Measurements from ENCODE around the gene CD7. TPM values are rescaled to one million over a fixed set of nuclear protein-coding genes. Genes with fewer than 3 reads are reported as not detected.

Gene CD7
- total RNA-seq, 4 donors from 2014 or later, result 0.45 to 3.0 (median 2.5) TPM; not detected in 1

DNA sequence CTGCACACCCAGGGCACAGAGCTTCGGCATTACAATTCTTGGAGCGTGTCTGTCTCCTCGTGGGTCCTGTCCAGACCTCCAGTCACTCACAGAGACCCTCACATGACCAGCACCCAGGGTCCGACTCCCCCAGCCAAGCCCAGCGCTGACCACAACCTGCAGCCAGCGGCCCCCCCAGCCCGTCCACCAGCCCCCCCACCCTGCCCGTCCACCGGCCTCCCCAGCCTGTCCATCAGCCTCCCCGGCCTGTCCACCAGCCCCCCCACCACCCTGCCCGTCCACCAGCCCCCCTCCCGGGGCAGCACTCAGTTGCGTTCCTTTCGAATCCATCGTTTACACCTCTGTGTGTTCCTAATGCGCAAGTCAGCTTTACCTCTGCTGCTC lies 10.3 kb upstream of the CD7 start:
- Histone ChIP-seq H3K36me3 (no peaks in the 10 kb centered on the region), H3K4me3 (replicated peaks in 1 of 3) (no peak overlapping the region), H3K4me1 (peaks cover 6 to 13% of the 10 kb centered on the region in 2 donors), H3K27me3 (no peaks in the 10 kb centered on the region), H3K9me3 (no peaks in the 10 kb centered on the region), H3K27ac (no peak overlapping the region)
- no peak for DNase-seq
- TF ChIP-seq, protein P1, sequence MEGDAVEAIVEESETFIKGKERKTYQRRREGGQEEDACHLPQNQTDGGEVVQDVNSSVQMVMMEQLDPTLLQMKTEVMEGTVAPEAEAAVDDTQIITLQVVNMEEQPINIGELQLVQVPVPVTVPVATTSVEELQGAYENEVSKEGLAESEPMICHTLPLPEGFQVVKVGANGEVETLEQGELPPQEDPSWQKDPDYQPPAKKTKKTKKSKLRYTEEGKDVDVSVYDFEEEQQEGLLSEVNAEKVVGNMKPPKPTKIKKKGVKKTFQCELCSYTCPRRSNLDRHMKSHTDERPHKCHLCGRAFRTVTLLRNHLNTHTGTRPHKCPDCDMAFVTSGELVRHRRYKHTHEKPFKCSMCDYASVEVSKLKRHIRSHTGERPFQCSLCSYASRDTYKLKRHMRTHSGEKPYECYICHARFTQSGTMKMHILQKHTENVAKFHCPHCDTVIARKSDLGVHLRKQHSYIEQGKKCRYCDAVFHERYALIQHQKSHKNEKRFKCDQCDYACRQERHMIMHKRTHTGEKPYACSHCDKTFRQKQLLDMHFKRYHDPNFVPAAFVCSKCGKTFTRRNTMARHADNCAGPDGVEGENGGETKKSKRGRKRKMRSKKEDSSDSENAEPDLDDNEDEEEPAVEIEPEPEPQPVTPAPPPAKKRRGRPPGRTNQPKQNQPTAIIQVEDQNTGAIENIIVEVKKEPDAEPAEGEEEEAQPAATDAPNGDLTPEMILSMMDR (IDR thresholded peaks at IDR 0.05), result no peak
- TF ChIP-seq POLR2A (IDR thresholded peaks at IDR 0.05), result no peak
- WGBS, 2 donors, result 78% methylated on average over 14 to 16 of the region's 16 CpGs
- intact Hi-C loops (cut with DNase I), result no loop called here

DNA sequence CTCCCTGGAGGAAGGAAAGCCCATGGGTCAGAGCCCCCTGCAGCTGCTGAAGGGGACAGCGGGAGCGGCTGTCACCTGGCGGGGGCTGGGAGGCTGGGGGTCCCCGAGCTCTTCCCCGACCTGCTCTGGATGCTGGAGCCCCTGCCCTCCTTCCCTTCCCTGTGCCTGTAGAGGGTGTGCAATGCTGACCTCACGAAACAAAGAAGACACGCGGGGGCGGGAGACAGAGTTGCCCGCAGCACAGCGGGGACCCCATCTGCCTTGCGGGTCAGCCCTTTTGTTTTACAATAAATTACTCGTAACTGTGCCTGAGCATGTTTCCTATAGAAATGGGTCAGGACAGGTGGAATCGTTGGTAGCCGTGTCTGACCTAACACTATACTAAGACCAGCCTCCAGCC lies 9.9 kb upstream of the CD7 start:
- 81 to 83% methylated on average over 8 to 15 of the region's 15 CpGs for WGBS, 2 donors

DNA sequence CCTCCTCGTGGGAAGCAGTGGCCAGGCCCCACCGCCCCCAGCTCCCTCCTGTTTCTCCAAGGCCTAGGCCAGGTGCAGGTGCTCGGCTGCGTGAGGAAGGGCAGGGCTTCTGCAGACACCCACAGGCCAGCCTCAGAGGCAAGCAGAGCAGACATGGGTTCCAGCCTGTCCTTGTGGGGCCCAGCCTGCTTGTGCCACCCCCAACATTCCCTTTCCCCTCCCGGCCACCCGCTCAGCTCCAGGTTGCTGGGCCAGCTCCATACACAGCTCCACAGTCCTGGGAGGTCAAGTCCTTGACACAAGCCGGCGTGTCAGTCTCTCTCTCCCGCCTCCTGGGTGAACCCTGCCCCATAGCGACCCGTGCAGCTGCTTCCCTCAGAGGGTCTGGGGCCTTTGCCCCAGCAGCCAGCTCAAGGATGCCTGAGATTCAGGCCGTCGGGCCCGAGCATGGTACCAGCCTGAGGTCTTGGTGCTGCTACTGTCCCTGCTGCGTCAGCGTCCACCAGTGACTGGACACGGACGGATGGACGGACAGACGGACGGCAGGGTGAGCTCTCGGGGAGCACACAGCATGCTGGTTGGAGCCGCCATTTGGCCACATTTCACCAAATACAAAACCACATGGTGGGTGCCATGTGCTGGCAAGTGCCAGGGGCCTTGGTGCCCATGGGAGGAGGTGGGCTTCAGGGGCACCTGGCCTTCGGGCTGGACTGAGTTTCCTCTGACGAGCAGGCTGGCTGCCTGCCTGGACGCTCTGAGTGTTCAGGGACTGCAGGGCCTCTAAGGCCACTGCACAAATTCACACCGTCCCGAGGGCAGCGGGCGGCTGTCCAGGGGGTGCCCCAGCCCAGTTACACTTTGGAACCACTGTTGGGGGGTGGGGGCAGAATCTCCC lies 8.1 kb upstream of the CD7 start:
- H3K9me3 ChIP-seq, result no peaks in the 10 kb centered on the region
- no peak for DNase-seq
- no peak overlapping the region for H3K4me3 ChIP-seq (replicated peaks in 1 of 3)
- TF ChIP-seq, protein P1 (IDR thresholded peaks at IDR 0.05), result no peak
- no peak for TF ChIP-seq POLR2A (IDR thresholded peaks at IDR 0.05)
- no peaks in the 10 kb centered on the region for H3K36me3 ChIP-seq
- intact Hi-C loops (cut with DNase I), result no loop called here
- peaks cover 3 to 12% of the 10 kb centered on the region in 2 donors for H3K4me1 ChIP-seq
- H3K27me3 ChIP-seq, result no peaks in the 10 kb centered on the region
- WGBS, 2 donors, result 90 to 92% methylated on average over 21 to 23 of the region's 30 CpGs
- H3K27ac ChIP-seq, result no peak overlapping the region

More for the DNA sequence above, 9.9 kb upstream of the CD7 start:
- TF ChIP-seq, protein P1 (IDR thresholded peaks at IDR 0.05), result no peak
- TF ChIP-seq POLR2A (IDR thresholded peaks at IDR 0.05), result no peak
- intact Hi-C loops (cut with DNase I), result no loop called here
- Histone ChIP-seq H3K9me3 (no peaks in the 10 kb centered on the region), H3K4me1 (peaks cover 4 to 9% of the 10 kb centered on the region in 2 donors), H3K36me3 (no peaks in the 10 kb centered on the region), H3K4me3 (replicated peaks in 1 of 3) (no peak overlapping the region), H3K27ac (no peak overlapping the region), H3K27me3 (no peaks in the 10 kb centered on the region)
- no peak for DNase-seq

DNA sequence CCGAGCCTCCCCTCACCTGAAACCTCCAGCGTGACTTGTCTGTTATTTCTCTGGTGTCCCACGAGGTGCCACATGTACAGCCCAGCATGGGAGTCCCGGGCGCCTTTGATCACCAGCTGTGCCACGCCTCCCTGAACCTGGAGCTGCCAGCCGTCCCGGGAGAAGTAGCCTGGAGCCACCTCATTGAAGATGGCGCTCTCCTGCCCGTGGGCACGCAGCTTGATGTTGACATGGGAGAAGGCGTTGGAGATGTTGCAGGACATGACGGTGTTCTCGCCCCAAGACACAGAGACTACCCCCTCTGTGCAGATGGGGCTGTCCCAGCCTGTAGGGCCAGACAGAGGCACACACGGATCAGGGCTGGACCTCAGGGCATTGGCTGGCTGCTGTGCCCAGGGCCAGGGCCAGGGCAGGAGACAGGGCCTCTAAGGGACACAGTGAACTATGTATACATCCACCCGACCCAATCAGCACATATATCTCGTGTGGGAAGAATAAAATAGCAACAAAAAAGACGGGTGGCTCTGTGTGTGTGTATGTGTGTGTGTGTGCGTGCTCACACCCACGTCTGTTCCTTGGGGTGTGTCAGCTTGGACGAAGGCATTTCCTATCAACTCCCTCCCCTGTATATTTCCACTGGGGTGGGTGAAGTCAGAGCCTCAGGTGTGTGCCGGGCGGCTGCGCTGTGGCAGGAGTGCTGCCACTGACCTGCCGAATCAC lies 7.3 kb upstream of the CD7 start:
- no peaks in the 10 kb centered on the region for H3K27me3 ChIP-seq
- peaks cover 0 to 5% of the 10 kb centered on the region in 2 donors for H3K4me1 ChIP-seq
- TF ChIP-seq POLR2A (IDR thresholded peaks at IDR 0.05), result no peak
- TF ChIP-seq, protein P1 (IDR thresholded peaks at IDR 0.05), result no peak
- H3K9me3 ChIP-seq, result no peaks in the 10 kb centered on the region
- H3K27ac ChIP-seq, result no peak overlapping the region
- no peak overlapping the region for H3K4me3 ChIP-seq (replicated peaks in 1 of 3)
- intact Hi-C loops (cut with DNase I), result loop anchor here (5.0 kb wide), 2 partner anchors 87 to 297 kb away; no protein-coding TSS in a partner anchor
- 60% methylated on average over 20 to 25 of the region's 25 CpGs for WGBS, 2 donors
- DNase-seq, result peak in 1 of 2 donors; percentile 29
- no peaks in the 10 kb centered on the region for H3K36me3 ChIP-seq

Data from thyroid gland (tissue), 4 donors.